Heart left ventricle (tissue), 16 donors: ENCODE data around the gene CASK. TPM values are rescaled to one million over a fixed set of nuclear protein-coding genes. Genes with fewer than 3 reads are reported as not detected.

Source experiments
- ATAC-seq, 4 donors: fragments of 200-7000 bp; cut with Tn5 transposase; one replicate each; pipeline ENCODE4 v1.9.1; 2020 to 2022; ENCODE audit warnings: moderate library complexity in 4 of 4, mild to moderate bottlenecking in 3 of 4, moderate number of reproducible peaks in 1 of 4
- DNase-seq, 5 donors: peaks; one replicate each; pipeline ENCODE4 v3.0.0-alpha.2; 2020
- H3K27ac ChIP-seq, 12 donors: fragments of 200-600 bp; sonication (generic) in 4 of 12; one replicate each; pipeline versions ENCODE4 v1.5.0 to v1.8.0; 2016 to 2022; ENCODE audit warnings: mild to moderate bottlenecking in 2 of 12
- H3K27me3 ChIP-seq, 9 donors: fragments of 200-600 bp; sonication (generic) in 2 of 9; one replicate each; pipeline versions ENCODE4 v1.5.1 to v1.8.0; 2016 to 2022; ENCODE audit warnings: mild to moderate bottlenecking in 3 of 9
- H3K36me3 ChIP-seq, 9 donors: fragments of 200-600 bp; sonication (generic) in 2 of 9; one replicate each; pipeline versions ENCODE4 v1.5.0 to v1.8.0; 2018 to 2022; ENCODE audit warnings: mild to moderate bottlenecking in 2 of 9
- H3K4me1 ChIP-seq, 12 donors: fragments of 200-600 bp; sonication (generic) in 4 of 12; one replicate each; pipeline versions ENCODE4 v1.5.0 to v1.8.0; 2016 to 2022; ENCODE audit warnings: mild to moderate bottlenecking in 3 of 12
- H3K4me3 ChIP-seq, 12 donors: fragments of 200-600 bp; sonication (generic) in 4 of 12; one replicate each; pipeline versions ENCODE4 v1.5.0 to v1.8.0; 2017 to 2022; ENCODE audit warnings: mild to moderate bottlenecking in 9 of 12, moderate library complexity in 4 of 12
- H3K9me3 ChIP-seq, 12 donors: fragments of 200-600 bp; sonication (generic) in 4 of 12; one replicate each; pipeline versions ENCODE4 v1.5.0 to v1.8.0; 2016 to 2022; ENCODE audit warnings: mild to moderate bottlenecking in 1 of 12
- CTCF ChIP-seq, 12 donors: fragments of 200-600 bp; sonication (generic) in 4 of 12; IDR thresholded peaks; one replicate each; pipeline versions ENCODE4 v1.5.0 to v1.8.0; 2018 to 2022; ENCODE audit warnings: antibody characterized with exemption in 12 of 12, mild to moderate bottlenecking in 5 of 12
- POLR2A ChIP-seq, 2 donors: fragments of 450-650 bp; IDR thresholded peaks; one replicate each; pipeline ENCODE4 v1.6.1; 2017; ENCODE audit warnings: antibody characterized with exemption in 2 of 2, mild to moderate bottlenecking in 2 of 2, moderate library complexity in 2 of 2
- WGBS, 4 donors: extraction: QIAGEN DNeasy Blood & Tissue Kit in 2 of 4; methylation state at CpG; one replicate each; pipeline versions ENCODE4 v1.1.5 to v1.1.7; 2013 to 2018; 5-methylcytosine and 5-hydroxymethylcytosine counted together
- intact Hi-C, 10 donors: fragments of 100-400 bp; cut with DNase I; formaldehyde crosslinking; loops; one replicate each; pipeline versions ENCODE4 v1.11.1 to v1.14.2; 2022
- polyA plus RNA-seq, 2 donors: library from polyadenylated mRNA; stranded (reverse); fragments of 200-250 nt; gene quantifications; one replicate each; pipeline ENCODE4 v1.2.3, GENCODE V29; 2013
- total RNA-seq, 9 donors: library from RNA; depleted of rRNA in 2 of 9; stranded (reverse); fragments of >200 nt in 2 of 9; fragmentation: NEBNext Ultra II Directional in 3 of 9; extraction: Animal tissue kit (Norgen Biotek cat#: 25700) in 3 of 9; gene quantifications; one replicate each; pipeline versions ENCODE4 v1.1.0 to v1.2.4, GENCODE V29; 2016 to 2023
- donor health status: ischemic (EF 13 %, LVEDD 7.1; RV severe dilation, severe dysfunction).
- donor health status: healthy with polysubstance abuse.
- donor health status: DM: no; HTN: yes; CAD: no.
- donor health status: DM: no; HTN: no; CAD: no.
- donor health status: ischemic (EF 25% LVEDD 6.9; RV normal size, moderate dysfunction).
- donor health status: ischemic (EF 25% LVEDD 5.7; RV mildly dilated, moderate dysfunction).
- donor health status: healthy.
- donor health status: DM: yes; HTN: yes; CAD: no.
- donor health status: ischemic (EF 35%, LVEDD 5.7; RV mildly dilated, moderate dysfunction).
- donor health status: nonischemic (EF 11% LVEDD 7.7; RV severe dilation, severe dysfunction).
- donor health status: DM: yes; HTN: yes; CAD: no.
- donor health status: PGD.
- donor health status: ischemic (EF 29% LVEDD 5.4; RV normal size, mild dysfunction).
- donor health status: nonischemic (EF 23%, LVEDD 6.1; RV moderate dilation, normal function).

CASK gene
- total and polyA plus RNA-seq, 11 donors = 2.9 to 25.6 (median 13.6) TPM

GRCh38 chrX:41785685-41786084 lies 137.7 kb downstream of the CASK start:
- ATAC-seq (peak in 1 of 4 donors; percentile 31), DNase-seq (no peak)
- Histone ChIP-seq H3K36me3 (peaks cover 0 to 7% (median 0%) of the 10 kb centered on the region in 9 donors), H3K27me3 (peaks cover 0 to 4% (median 0%) of the 10 kb centered on the region in 9 donors), H3K4me1 (peaks cover 0 to 7% (median 0%) of the 10 kb centered on the region in 12 donors), H3K9me3 (no peaks in the 10 kb centered on the region), H3K27ac (no peak overlapping the region), H3K4me3 (no peak overlapping the region)
- intact Hi-C loops = loop anchor here in 3 of 10 donors (10.0 kb wide), 4 partner anchors 899 to 1969 kb away; no protein-coding TSS in a partner anchor
- WGBS, 4 donors = 41 to 62% (median 54%) methylated on average over 1 to 2 of the region's 2 CpGs
- TF ChIP-seq POLR2A (IDR thresholded peaks at IDR 0.05) (no peak), CTCF (IDR thresholded peaks at IDR 0.05) (no peak)

DNA sequence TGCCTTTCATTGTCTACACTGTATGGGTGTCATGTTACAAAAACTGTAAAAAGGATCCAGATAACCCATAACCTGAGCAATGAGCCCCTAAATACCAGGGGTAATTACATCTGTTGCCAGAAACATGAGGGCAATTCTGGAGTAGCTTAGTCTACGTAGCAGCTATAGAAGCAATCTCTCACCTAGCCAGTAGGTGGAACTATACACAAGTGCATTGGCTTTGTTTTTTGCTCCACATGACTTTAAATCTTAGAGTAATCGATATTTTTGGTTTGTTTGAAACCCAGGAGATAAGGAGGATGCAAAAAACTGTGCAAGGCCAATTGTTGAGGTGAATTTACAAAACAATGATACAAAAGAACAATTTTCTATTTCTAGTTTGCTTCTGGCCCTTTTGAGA lies 141.9 kb downstream of the CASK start:
- Histone ChIP-seq H3K36me3 (peaks cover 0 to 7% (median 0%) of the 10 kb centered on the region in 9 donors), H3K4me1 (peaks cover 0 to 10% (median 0%) of the 10 kb centered on the region in 12 donors), H3K4me3 (no peak overlapping the region), H3K27ac (no peak overlapping the region), H3K9me3 (no peaks in the 10 kb centered on the region), H3K27me3 (peaks cover 0 to 4% (median 0%) of the 10 kb centered on the region in 9 donors)
- peak in 2 of 4 donors; percentile 39 to 62 for ATAC-seq
- no peak for DNase-seq
- intact Hi-C loops = loop anchor here in 6 of 10 donors (5.0 to 10.0 kb wide), 5 partner anchors 903 to 1973 kb away; no protein-coding TSS in a partner anchor
- 3 to 15% (median 6%) methylated on average over 2 of the region's 2 CpGs for WGBS, 4 donors
- no peak for TF ChIP-seq POLR2A (IDR thresholded peaks at IDR 0.05)
- peak; percentile 42 to 71 (median 55) for TF ChIP-seq CTCF (IDR thresholded peaks at IDR 0.05)

DNA sequence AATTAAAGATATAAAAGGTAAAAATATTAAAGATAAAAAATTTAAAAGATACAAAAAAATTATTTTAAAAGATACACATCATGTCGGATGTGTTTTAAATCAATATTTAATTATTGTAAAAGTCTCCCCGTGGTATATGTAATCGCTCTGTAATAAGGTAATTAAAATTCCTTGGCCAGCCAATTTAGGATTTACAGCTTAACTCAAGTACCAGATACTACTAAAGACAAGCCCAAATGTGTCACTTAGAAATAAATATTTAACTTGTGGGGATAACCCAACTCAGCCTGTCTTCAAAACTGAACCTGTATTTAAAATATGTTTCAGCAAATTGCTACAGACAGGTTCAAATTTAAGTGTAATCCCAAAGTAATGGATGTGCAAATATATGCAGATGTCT lies 143.4 kb downstream of the CASK start:
- H3K9me3 ChIP-seq = no peaks in the 10 kb centered on the region
- TF ChIP-seq POLR2A (IDR thresholded peaks at IDR 0.05) = no peak
- no peak for TF ChIP-seq CTCF (IDR thresholded peaks at IDR 0.05)
- H3K4me1 ChIP-seq = peaks cover 0 to 10% (median 0%) of the 10 kb centered on the region in 12 donors
- ATAC-seq (no peak), DNase-seq (no peak)
- H3K27ac ChIP-seq = no peak overlapping the region
- peaks cover 0 to 4% (median 0%) of the 10 kb centered on the region in 9 donors for H3K27me3 ChIP-seq
- intact Hi-C loops = loop anchor here in 6 of 10 donors (5.0 to 10.0 kb wide), 5 partner anchors 905 to 1975 kb away; no protein-coding TSS in a partner anchor
- H3K4me3 ChIP-seq = no peak overlapping the region
- WGBS, 4 donors = 67 to 82% (median 79%) methylated on average over 3 of the region's 3 CpGs
- H3K36me3 ChIP-seq = no peaks in the 10 kb centered on the region

DNA sequence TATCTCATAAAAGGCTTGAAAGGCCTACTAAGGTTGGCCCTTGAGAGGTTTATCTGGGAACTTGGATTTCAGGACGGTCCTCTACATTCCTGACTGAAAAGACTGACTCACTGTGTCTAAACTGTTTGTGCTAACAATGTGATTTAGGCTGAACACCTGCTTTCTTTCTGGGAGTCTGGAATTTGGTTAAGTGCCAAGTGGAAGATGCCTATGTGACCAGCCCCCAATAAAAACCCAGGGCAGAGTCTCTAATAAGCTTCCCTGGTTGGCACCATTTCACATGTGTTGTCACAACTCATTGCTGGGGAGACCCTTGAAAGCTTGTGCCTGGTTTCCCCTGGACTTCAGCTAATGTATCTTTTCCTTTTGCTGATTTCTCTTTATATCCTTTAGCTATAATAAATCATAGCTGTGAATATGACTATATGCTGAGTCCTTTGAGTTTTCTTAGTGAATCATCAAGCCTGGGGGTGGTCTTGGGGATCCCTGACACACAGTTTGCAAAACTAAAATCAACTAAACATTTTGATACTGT lies 144.3 kb downstream of the CASK start:
- no peaks in the 10 kb centered on the region for H3K9me3 ChIP-seq
- no peaks in the 10 kb centered on the region for H3K36me3 ChIP-seq
- peaks cover 0 to 10% (median 0%) of the 10 kb centered on the region in 12 donors for H3K4me1 ChIP-seq
- intact Hi-C loops = no loop called here
- WGBS, 4 donors = 26 to 52% (median 40%) methylated on average over 1 of the region's 1 CpG
- no peak for DNase-seq
- H3K27ac ChIP-seq = no peak overlapping the region
- TF ChIP-seq CTCF (IDR thresholded peaks at IDR 0.05) (no peak), POLR2A (IDR thresholded peaks at IDR 0.05) (no peak)
- H3K4me3 ChIP-seq = no peak overlapping the region
- peak in 1 of 4 donors; percentile 66 for ATAC-seq
- peaks cover 0 to 4% (median 0%) of the 10 kb centered on the region in 9 donors for H3K27me3 ChIP-seq
